OCI-LY3 (cell line): Measurements from ENCODE around the gene RNF14.

Experiments
- H2AFZ ChIP-seq: fragments of 200-600, 300-600 bp; shearing (Covaris generic); 2 replicates; pipeline ENCODE4 v1.6.0; 2014; ENCODE audit warnings: antibody characterized with exemption, low read depth, low read length
- H3K27ac ChIP-seq: fragments of 200-600, 300-600 bp; sonication (generic); 2 replicates; pipeline ENCODE4 v1.5.1; 2014; ENCODE audit warnings: mild to moderate bottlenecking, low read length, moderate library complexity, mixed read lengths
- H3K27me3 ChIP-seq: fragments of 200-600, 300-600 bp; sonication (generic); 2 replicates; pipeline ENCODE4 v1.6.1; 2014; ENCODE audit warnings: low read depth, low read length, mixed read lengths
- H3K36me3 ChIP-seq: fragments of 200-600, 300-600 bp; sonication (generic); replicated peaks from 2 replicates; pipeline ENCODE3; 2014; ENCODE audit warnings: low read depth, low read length, mixed read lengths
- H3K4me1 ChIP-seq: fragments of 300-600, 200-600 bp; sonication (generic); 2 replicates; pipeline ENCODE4 v1.6.1; 2014; ENCODE audit warnings: low read length, mixed read lengths
- H3K4me2 ChIP-seq: fragments of 200-600, 300-600 bp; sonication (generic); 2 replicates; pipeline ENCODE4 v1.6.1; 2014; ENCODE audit warnings: low read length, mixed read lengths
- H3K4me3 ChIP-seq: fragments of 300-600, 200-600 bp; sonication (generic); 2 replicates; pipeline ENCODE4 v1.5.1; 2014; ENCODE audit warnings: antibody characterized with exemption, mild to moderate bottlenecking, low read length, moderate library complexity
- H3K79me2 ChIP-seq: fragments of 300-600, 200-600 bp; shearing (Covaris generic); 2 replicates; pipeline ENCODE4 v1.6.1; 2014; ENCODE audit warnings: mild to moderate bottlenecking, low read length, mixed read lengths
- H3K9ac ChIP-seq: fragments of 300-600, 200-600 bp; shearing (Covaris generic); 2 replicates; pipeline ENCODE4 v1.6.0; 2014; ENCODE audit warnings: mild to moderate bottlenecking, low read length, moderate library complexity
- H3K9me3 ChIP-seq: fragments of 200-600, 300-600 bp; shearing (Covaris generic); 2 replicates; pipeline ENCODE4 v1.6.1; 2014; ENCODE audit warnings: low read length, mixed read lengths; ENCODE audit not compliant: insufficient read depth
- H4K20me1 ChIP-seq: fragments of 200-600, 300-600 bp; sonication (generic); 2 replicates; pipeline ENCODE4 v1.6.1; 2016; ENCODE audit warnings: low read length, mixed read lengths; ENCODE audit not compliant: insufficient read depth
- CTCF ChIP-seq: fragments of 200-600, 300-600 bp; sonication (generic); IDR thresholded peaks from 2 replicates; pipeline ENCODE4 v1.5.1; 2014; ENCODE audit warnings: antibody characterized with exemption, low read length, low read depth
- EZH2phosphoT487 ChIP-seq: fragments of 200-600 bp; shearing (Covaris generic); IDR thresholded peaks from 2 replicates; pipeline ENCODE4 v1.6.1; 2018; ENCODE audit warnings: antibody characterized with exemption, mixed run types, low read depth

RNF14 gene

DNA sequence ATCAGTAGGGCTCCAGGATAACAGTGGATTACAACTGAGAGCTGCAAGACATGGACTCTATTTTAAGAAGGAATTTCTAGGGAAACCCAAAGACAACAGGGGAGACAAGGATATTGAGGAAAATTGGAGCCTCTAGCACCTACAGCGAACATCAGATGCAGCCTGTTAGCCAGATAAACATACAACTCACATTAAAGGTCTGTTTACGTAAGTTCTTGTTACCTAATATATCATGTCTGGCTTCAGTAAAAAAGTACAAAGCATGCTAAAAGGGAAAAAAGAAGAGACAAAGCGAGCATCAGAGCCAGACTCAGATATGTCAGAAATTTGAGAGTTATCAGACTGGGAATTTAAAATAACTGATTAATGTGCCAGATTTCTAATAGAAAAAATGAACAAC is 26.8 kb downstream of the RNF14 start:
- H3K27ac ChIP-seq, result no peak overlapping the region
- no peak overlapping the region for H2AFZ ChIP-seq
- no peak overlapping the region for H3K4me3 ChIP-seq
- no peaks in the 10 kb centered on the region for H3K9me3 ChIP-seq
- peaks cover 21% of the 10 kb centered on the region for H3K36me3 ChIP-seq
- H3K27me3 ChIP-seq, result no peaks in the 10 kb centered on the region
- no peak overlapping the region for H3K9ac ChIP-seq
- TF ChIP-seq CTCF (no peak), EZH2phosphoT487 (no peak)
- no peaks in the 10 kb centered on the region for H3K79me2 ChIP-seq
- no peak overlapping the region for H3K4me2 ChIP-seq
- no peaks in the 10 kb centered on the region for H4K20me1 ChIP-seq
- H3K4me1 ChIP-seq, result no peaks in the 10 kb centered on the region

- peaks cover 31% of the 10 kb centered on the region for H3K36me3 ChIP-seq
- H3K27ac ChIP-seq, result no peak overlapping the region
- H2AFZ ChIP-seq, result no peak overlapping the region
- no peak overlapping the region for H3K4me3 ChIP-seq
- H3K79me2 ChIP-seq, result no peaks in the 10 kb centered on the region
- no peak overlapping the region for H3K4me2 ChIP-seq
- no peaks in the 10 kb centered on the region for H3K4me1 ChIP-seq
- TF ChIP-seq CTCF (no peak), EZH2phosphoT487 (no peak)
- H4K20me1 ChIP-seq, result no peaks in the 10 kb centered on the region
- no peaks in the 10 kb centered on the region for H3K9me3 ChIP-seq
- no peaks in the 10 kb centered on the region for H3K27me3 ChIP-seq
- H3K9ac ChIP-seq, result no peak overlapping the region
Observed at GRCh38 chr5:141997358-141997960, 28.6 kb downstream of the RNF14 start.

DNA sequence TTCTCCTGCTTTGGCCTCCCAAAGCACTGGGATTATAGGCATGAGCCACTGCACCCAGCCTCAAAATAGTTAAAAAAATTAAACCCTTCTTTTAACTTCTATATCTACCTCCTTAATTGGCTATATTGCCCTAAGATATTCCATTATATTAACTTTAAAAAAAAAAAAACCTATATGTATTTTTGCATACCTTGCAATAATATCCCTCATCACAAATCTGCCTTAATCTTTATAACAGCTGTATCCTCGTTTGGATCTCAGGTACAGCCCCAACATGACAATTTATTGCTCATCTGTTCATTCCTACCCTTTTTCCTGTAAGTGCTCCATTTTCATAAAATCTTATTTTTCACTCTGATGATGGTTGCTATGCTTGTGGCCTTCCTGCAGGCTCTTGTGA is 31.3 kb downstream of the RNF14 start:
- H3K27me3 ChIP-seq, result no peaks in the 10 kb centered on the region
- H3K4me3 ChIP-seq, result no peak overlapping the region
- H3K79me2 ChIP-seq, result no peaks in the 10 kb centered on the region
- no peaks in the 10 kb centered on the region for H4K20me1 ChIP-seq
- peaks cover 30% of the 10 kb centered on the region for H3K36me3 ChIP-seq
- H2AFZ ChIP-seq, result no peak overlapping the region
- no peaks in the 10 kb centered on the region for H3K9me3 ChIP-seq
- no peak overlapping the region for H3K4me2 ChIP-seq
- no peak overlapping the region for H3K27ac ChIP-seq
- TF ChIP-seq EZH2phosphoT487 (no peak), CTCF (no peak)
- H3K9ac ChIP-seq, result no peak overlapping the region
- peaks cover 14% of the 10 kb centered on the region for H3K4me1 ChIP-seq

GRCh38 chr5:142000704-142001484 is 32.0 kb downstream of the RNF14 start:
- no peak overlapping the region for H3K27ac ChIP-seq
- no peak overlapping the region for H3K4me3 ChIP-seq
- no peaks in the 10 kb centered on the region for H3K9me3 ChIP-seq
- H3K9ac ChIP-seq, result no peak overlapping the region
- peaks cover 34% of the 10 kb centered on the region for H3K36me3 ChIP-seq
- no peak overlapping the region for H3K4me2 ChIP-seq
- peaks cover 14% of the 10 kb centered on the region for H3K4me1 ChIP-seq
- no peaks in the 10 kb centered on the region for H4K20me1 ChIP-seq
- H3K79me2 ChIP-seq, result no peaks in the 10 kb centered on the region
- TF ChIP-seq CTCF (peak; percentile 22), EZH2phosphoT487 (no peak)
- H3K27me3 ChIP-seq, result no peaks in the 10 kb centered on the region
- H2AFZ ChIP-seq, result no peak overlapping the region
